Activated T-cell treated with anti-CD3 and anti-CD28 coated beads for 24 hours (primary cell): Measurements from ENCODE around the gene BRICD5.
"Not testable (repeated sequence)": the region's sequence is repeated elsewhere in the genome, so short reads cannot be mapped to it uniquely, and the experiment has no call there.

ENCODE experiments used
- DNase-seq: peaks from one replicate; pipeline ENCODE4 v3.0.0-alpha.2; 2020; ENCODE audit warnings: low read depth

BRICD5 gene

GRCh38 chr16:2223221-2223941, 12.7 kb upstream of the BRICD5 start, which contains the start of gene E4F1:
TSS of gene E4F1 (plus strand) at chr16:2223591. CDS start at chr16:2223614, 23 bp downstream.
- peak; percentile 100 for DNase-seq

- no peak for DNase-seq
Measured at GRCh38 chr16:2216330-2216729, 5.7 kb upstream of the BRICD5 start.

GRCh38 chr16:2214719-2214968, 4.0 kb upstream of the BRICD5 start, which contains the start of gene PGP:
TSS of gene PGP (minus strand) at chr16:2214840. CDS start at chr16:2214777, 63 bp downstream.
- no peak for DNase-seq

- no peak for DNase-seq
Measured at GRCh38 chr16:2213817-2214718, 3.4 kb upstream of the BRICD5 start.

- no peak for DNase-seq
Measured at GRCh38 chr16:2212362-2213324, 2.0 kb upstream of the BRICD5 start.

- no peak for DNase-seq
Measured at GRCh38 chr16:2211923-2212347, 1.3 kb upstream of the BRICD5 start.

- no peak for DNase-seq
Measured at GRCh38 chr16:2210009-2210332, 692 bp downstream of the BRICD5 start.

- no peak for DNase-seq
Measured at GRCh38 chr16:2209258-2210008, 1.2 kb downstream of the BRICD5 start.

GRCh38 chr16:2208772-2209171, 1.9 kb downstream of the BRICD5 start:
- DNase-seq = no peak

- no peak for DNase-seq
Measured at GRCh38 chr16:2208308-2208707, 2.4 kb downstream of the BRICD5 start.

- DNase-seq = no peak
Measured at GRCh38 chr16:2207872-2208271, 2.8 kb downstream of the BRICD5 start.

GRCh38 chr16:2206780-2207433, 3.8 kb downstream of the BRICD5 start:
- no peak for DNase-seq

GRCh38 chr16:2206420-2206779, 4.3 kb downstream of the BRICD5 start:
- DNase-seq = no peak

GRCh38 chr16:2205967-2206313, 4.7 kb downstream of the BRICD5 start:
- no peak for DNase-seq

GRCh38 chr16:2205104-2205966, 5.3 kb downstream of the BRICD5 start, which contains the start of gene MLST8:
TSS of gene MLST8 (plus strand) at chr16:2205454. CDS start at chr16:2206086, 632 bp downstream.
- DNase-seq = peak; percentile 86

GRCh38 chr16:2204416-2205103, 6.1 kb downstream of the BRICD5 start:
- DNase-seq = no peak

GRCh38 chr16:2203119-2203688, 7.5 kb downstream of the BRICD5 start:
- not testable (repeated sequence) for DNase-seq

- no peak for DNase-seq
Measured at GRCh38 chr16:2200313-2200712, 10.3 kb downstream of the BRICD5 start.

- no peak for DNase-seq
Measured at GRCh38 chr16:2199621-2200139, 11.0 kb downstream of the BRICD5 start.
